Spleen (tissue), 11 donors: ENCODE measurements around the gene TRMT61A. TPM values are rescaled to one million over a fixed set of nuclear protein-coding genes. Genes with fewer than 3 reads are reported as not detected.

Experiments
- DNase-seq: peaks from one replicate; pipeline ENCODE4 v3.0.0-alpha.2; 2020
- H3K27ac ChIP-seq, 8 donors: fragments of 200-600 bp; sonication (generic) in 7 of 8; 1 replicate in 4 of 8; 2 replicates in 4 of 8; pipeline versions ENCODE4 v1.5.0 to v1.8.0; 2016 to 2021; ENCODE audit warnings: inconsistent platforms in 4 of 8, mild to moderate bottlenecking in 4 of 8, moderate library complexity in 1 of 8
- H3K27me3 ChIP-seq, 7 donors: fragments of 200-600 bp; sonication (generic) in 6 of 7; replicated peaks in 1 of 7; 1 replicate in 4 of 7; 2 replicates in 3 of 7; pipeline versions ENCODE4 v1.5.0 to v1.8.0; 2016 to 2021; ENCODE audit warnings: inconsistent platforms in 3 of 7, mild to moderate bottlenecking in 1 of 7
- H3K36me3 ChIP-seq, 6 donors: fragments of 200-600 bp; sonication (generic) in 5 of 6; 1 replicate in 4 of 6; 2 replicates in 2 of 6; pipeline versions ENCODE4 v1.5.0 to v1.8.0; 2016 to 2021; ENCODE audit warnings: inconsistent platforms in 2 of 6
- H3K4me1 ChIP-seq, 6 donors: fragments of 200-600 bp; sonication (generic) in 5 of 6; 1 replicate in 3 of 6; 2 replicates in 3 of 6; pipeline versions ENCODE4 v1.5.0 to v1.8.0; 2016 to 2021; ENCODE audit warnings: inconsistent platforms in 3 of 6
- H3K4me3 ChIP-seq, 8 donors: fragments of 200-600 bp; sonication (generic) in 7 of 8; 1 replicate in 4 of 8; 2 replicates in 4 of 8; pipeline versions ENCODE4 v1.5.0 to v1.8.0; 2016 to 2021; ENCODE audit warnings: inconsistent platforms in 4 of 8, mild to moderate bottlenecking in 4 of 8, moderate library complexity in 2 of 8
- H3K9me3 ChIP-seq, 8 donors: fragments of 200-600 bp; sonication (generic) in 7 of 8; 1 replicate in 4 of 8; 2 replicates in 4 of 8; pipeline versions ENCODE4 v1.5.0 to v1.8.0; 2016 to 2021; ENCODE audit warnings: inconsistent platforms in 4 of 8
- CTCF ChIP-seq, 11 experiments: fragments of 200-600 bp in 7 of 11; fragments of 450-650 bp in 4 of 11; sonication (generic) in 4 of 11; IDR thresholded peaks in 8 of 11; conservative IDR thresholded peaks in 3 of 11; 1 replicate in 7 of 11; 2 replicates in 4 of 11; pipeline versions ENCODE4 v1.4.0 to v1.8.0; 2016 to 2021; ENCODE audit warnings: antibody characterized with exemption in 11 of 11, inconsistent platforms in 4 of 11, mild to moderate bottlenecking in 1 of 11
- POLR2A ChIP-seq, 3 donors: fragments of 450-650 bp; IDR thresholded peaks; one replicate each; pipeline ENCODE4 v1.5.1; 2017; ENCODE audit warnings: antibody characterized with exemption in 3 of 3, mild to moderate bottlenecking in 1 of 3
- POLR2AphosphoS5 ChIP-seq, 3 donors: sonication (generic); formaldehyde crosslinking; IDR thresholded peaks; one replicate each; pipeline ENCODE4 v1.5.1; 2017; ENCODE audit warnings: antibody characterized with exemption in 3 of 3
- WGBS, 5 donors: extraction: QIAGEN DNeasy Blood & Tissue Kit in 3 of 5; methylation state at CpG; one replicate each; pipeline versions ENCODE4 v1.1.5 to v1.1.7; 2013 to 2018; 5-methylcytosine and 5-hydroxymethylcytosine counted together
- intact Hi-C: fragments of 100-400 bp; cut with DNase I; formaldehyde crosslinking; loops from one replicate; pipeline ENCODE4 v1.15.0; 2023; ENCODE audit warnings: low total_unique reads
- polyA plus RNA-seq, 3 donors: library from polyadenylated mRNA; stranded (reverse); fragments of 200-250 nt; gene quantifications; one replicate each; pipeline ENCODE4 v1.2.1, GENCODE V29; 2013
- total RNA-seq, 7 donors: library from RNA; depleted of rRNA in 3 of 7; stranded (reverse); fragments of >200 nt in 3 of 7; fragmentation: NEBNext Ultra II Directional in 4 of 7; extraction: Animal tissue kit (Norgen Biotek cat#: 25700) in 4 of 7; gene quantifications; one replicate each; pipeline versions ENCODE4 v1.1.0 to v1.2.1, GENCODE V29; 2016 to 2021
- donor health status: healthy with polysubstance abuse.
- donor health status: DM: no; HTN: no; CAD: no; lungs with moderate emphysema.
- donor health status: DM: no; HTN: no; CAD: no.
- donor health status: Bipolar disorder and iron deficiency.
- donor health status: healthy.
- donor health status: DM: no; HTN: no; CAD: no.
- donor health status: DM: yes; HTN: yes; CAD: no.

The TRMT61A gene
- total and polyA plus RNA-seq, 10 donors: 8.0 to 14.2 (median 9.5) TPM

GRCh38 chr14:103555559-103556337 is 26.8 kb downstream of the TRMT61A start:
- peak; percentile 65 for DNase-seq
- intact Hi-C loops: no loop called here
- Histone ChIP-seq H3K4me3 (no peak overlapping the region), H3K4me1 (peaks cover 21 to 76% (median 57%) of the 10 kb centered on the region in 6 donors), H3K27ac (peak overlapping the region in 1 of 8 donors; percentile 49), H3K9me3 (no peaks in the 10 kb centered on the region), H3K36me3 (peaks cover 0 to 65% (median 17%) of the 10 kb centered on the region in 6 donors), H3K27me3 (no peaks in the 10 kb centered on the region)
- 87 to 92% (median 88%) methylated on average over 15 of the region's 15 CpGs for WGBS, 5 donors
- no peak for TF ChIP-seq POLR2A (IDR thresholded peaks at IDR 0.05)
- TF ChIP-seq POLR2AphosphoS5 (IDR thresholded peaks at IDR 0.05): peak in 2 of 3 donors; percentile 5 to 45
- no peak for TF ChIP-seq CTCF (IDR thresholded peaks at IDR 0.05 in 8 of 11, conservative IDR thresholded peaks at IDR 0.05 in 3 of 11)

- no peaks in the 10 kb centered on the region for H3K9me3 ChIP-seq
- intact Hi-C loops: no loop called here
- peak overlapping the region in 6 of 8 donors; percentile 8 to 52 (median 26) for H3K27ac ChIP-seq
- WGBS, 5 donors: 69 to 84% (median 79%) methylated on average over 15 of the region's 15 CpGs
- H3K36me3 ChIP-seq: peaks cover 0 to 65% (median 17%) of the 10 kb centered on the region in 6 donors
- DNase-seq: no peak
- H3K27me3 ChIP-seq: no peaks in the 10 kb centered on the region
- H3K4me3 ChIP-seq: no peak overlapping the region
- TF ChIP-seq CTCF (IDR thresholded peaks at IDR 0.05 in 8 of 11, conservative IDR thresholded peaks at IDR 0.05 in 3 of 11): no peak
- TF ChIP-seq POLR2AphosphoS5 (IDR thresholded peaks at IDR 0.05): no peak
- TF ChIP-seq POLR2A (IDR thresholded peaks at IDR 0.05): no peak
- H3K4me1 ChIP-seq: peaks cover 29 to 76% (median 62%) of the 10 kb centered on the region in 6 donors
Observed at GRCh38 chr14:103556946-103557758, 28.2 kb downstream of the TRMT61A start.

GRCh38 chr14:103558071-103558882 is 29.3 kb downstream of the TRMT61A start:
- no peak for TF ChIP-seq POLR2A (IDR thresholded peaks at IDR 0.05)
- TF ChIP-seq CTCF (IDR thresholded peaks at IDR 0.05 in 8 of 11, conservative IDR thresholded peaks at IDR 0.05 in 3 of 11): no peak
- TF ChIP-seq POLR2AphosphoS5 (IDR thresholded peaks at IDR 0.05): no peak
- Histone ChIP-seq H3K4me1 (peaks cover 29 to 76% (median 63%) of the 10 kb centered on the region in 6 donors), H3K4me3 (no peak overlapping the region), H3K27me3 (no peaks in the 10 kb centered on the region), H3K9me3 (no peaks in the 10 kb centered on the region), H3K36me3 (peaks cover 0 to 58% (median 17%) of the 10 kb centered on the region in 6 donors), H3K27ac (peak overlapping the region in 6 of 8 donors; percentile 17 to 64 (median 40))
- intact Hi-C loops: no loop called here
- no peak for DNase-seq
- WGBS, 5 donors: 80 to 87% (median 83%) methylated on average over 16 of the region's 16 CpGs
